GM10266 (cell line): ENCODE results near the gene ANKS1B.

ENCODE experiments used
- DNase-seq: peaks from one replicate; pipeline ENCODE4 v3.0.0; 2012; ENCODE audit errors: extremely low spot score
- TF ChIP-seq, protein P1 (sequence below): IDR thresholded peaks from 2 replicates; pipeline ENCODE4 v1.5.1; 2012; ENCODE audit warnings: mild to moderate bottlenecking, low read depth; ENCODE audit not compliant: control insufficient read depth, insufficient read depth; ENCODE audit errors: missing control alignments

ANKS1B gene

GRCh38 chr12:99265648-99266047, 719.1 kb downstream of the ANKS1B start:
- TF ChIP-seq, protein P1, sequence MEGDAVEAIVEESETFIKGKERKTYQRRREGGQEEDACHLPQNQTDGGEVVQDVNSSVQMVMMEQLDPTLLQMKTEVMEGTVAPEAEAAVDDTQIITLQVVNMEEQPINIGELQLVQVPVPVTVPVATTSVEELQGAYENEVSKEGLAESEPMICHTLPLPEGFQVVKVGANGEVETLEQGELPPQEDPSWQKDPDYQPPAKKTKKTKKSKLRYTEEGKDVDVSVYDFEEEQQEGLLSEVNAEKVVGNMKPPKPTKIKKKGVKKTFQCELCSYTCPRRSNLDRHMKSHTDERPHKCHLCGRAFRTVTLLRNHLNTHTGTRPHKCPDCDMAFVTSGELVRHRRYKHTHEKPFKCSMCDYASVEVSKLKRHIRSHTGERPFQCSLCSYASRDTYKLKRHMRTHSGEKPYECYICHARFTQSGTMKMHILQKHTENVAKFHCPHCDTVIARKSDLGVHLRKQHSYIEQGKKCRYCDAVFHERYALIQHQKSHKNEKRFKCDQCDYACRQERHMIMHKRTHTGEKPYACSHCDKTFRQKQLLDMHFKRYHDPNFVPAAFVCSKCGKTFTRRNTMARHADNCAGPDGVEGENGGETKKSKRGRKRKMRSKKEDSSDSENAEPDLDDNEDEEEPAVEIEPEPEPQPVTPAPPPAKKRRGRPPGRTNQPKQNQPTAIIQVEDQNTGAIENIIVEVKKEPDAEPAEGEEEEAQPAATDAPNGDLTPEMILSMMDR: no peak
- no peak for DNase-seq

GRCh38 chr12:99261256-99261655, 723.5 kb downstream of the ANKS1B start:
- TF ChIP-seq, protein P1: no peak
- no peak for DNase-seq

DNA sequence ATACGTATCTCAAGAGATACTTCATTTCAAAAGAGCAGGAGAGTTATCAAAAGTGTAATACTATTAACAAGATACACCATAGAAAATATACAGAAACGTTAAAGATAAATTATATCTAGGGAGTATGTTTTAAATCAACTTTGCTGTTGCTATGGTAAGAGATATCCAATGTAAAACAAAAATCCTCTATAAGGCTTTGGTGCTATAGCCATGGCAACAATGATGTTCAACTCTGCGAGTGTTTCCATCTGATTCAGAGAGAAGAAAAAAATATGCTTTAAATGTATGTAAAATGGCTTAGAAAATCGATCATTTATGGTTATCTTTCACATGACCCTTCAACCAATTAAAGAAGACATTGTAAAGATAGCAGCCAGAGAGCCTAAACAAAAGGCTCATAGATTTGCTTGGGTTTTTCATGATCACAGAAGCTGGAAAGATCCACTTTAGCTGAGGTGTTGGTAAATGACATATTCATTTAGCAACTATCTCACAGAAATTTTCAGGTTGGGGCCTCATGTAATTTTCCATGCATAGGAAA, 724.2 kb downstream of the ANKS1B start:
- TF ChIP-seq, protein P1: no peak
- DNase-seq: no peak

GRCh38 chr12:99259040-99259934, 725.4 kb downstream of the ANKS1B start:
- TF ChIP-seq, protein P1: no peak

GRCh38 chr12:99257672-99258071, 727.1 kb downstream of the ANKS1B start:
- no peak for DNase-seq
- TF ChIP-seq, protein P1: no peak

More at GRCh38 chr12:99259040-99259934, 725.4 kb downstream of the ANKS1B start:
- DNase-seq: no peak

DNA sequence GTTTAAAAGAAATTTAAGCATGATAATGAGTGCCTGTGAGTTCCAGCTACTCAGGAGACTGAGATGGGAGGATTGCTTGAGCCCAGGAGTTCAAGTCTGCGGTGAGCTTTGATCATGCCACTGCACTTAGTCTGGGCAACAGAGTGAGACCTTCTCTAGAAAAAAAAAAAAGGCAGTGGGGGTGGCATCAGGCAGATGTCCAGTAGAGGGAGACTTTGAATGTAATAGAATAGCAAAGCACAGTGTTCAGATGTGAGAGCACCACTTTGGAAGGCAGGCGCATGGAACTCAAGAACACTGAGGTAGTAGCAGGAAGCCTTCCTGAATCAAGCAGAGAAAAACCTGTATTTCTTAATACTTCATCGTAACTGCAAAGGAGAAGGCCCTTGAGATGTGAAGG, 731.7 kb downstream of the ANKS1B start:
- DNase-seq: no peak
- TF ChIP-seq, protein P1: peak; percentile 19

DNA sequence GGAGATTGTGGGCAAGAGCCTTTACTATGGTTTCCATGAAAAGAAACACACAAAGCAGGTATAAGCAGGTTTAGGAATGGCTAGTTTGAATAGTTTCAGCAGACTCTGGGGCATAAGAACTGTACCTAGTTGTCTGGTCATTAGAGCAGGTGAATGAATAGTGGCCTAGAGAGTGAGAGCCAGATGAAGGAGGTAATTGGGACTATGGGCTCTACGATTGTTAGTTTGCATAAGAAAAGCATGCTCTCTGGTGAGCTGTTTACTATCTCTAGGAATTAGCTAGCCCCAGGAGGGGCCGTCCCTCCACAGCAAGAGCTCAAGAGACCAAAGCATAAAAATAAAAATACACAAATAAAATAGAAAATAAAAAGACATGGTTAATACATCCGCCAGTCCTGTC, 734.6 kb downstream of the ANKS1B start:
- DNase-seq: no peak
- TF ChIP-seq, protein P1: no peak
